Erythroblast (primary cell): ENCODE data around the gene PUDP.

Source experiments
- GATA1 ChIP-seq: IDR thresholded peaks from 2 replicates; pipeline ENCODE4 v1.6.1; 2011; ENCODE audit warnings: low read depth, mild to moderate bottlenecking, control low read depth, low read length, moderate library complexity
- POLR2A ChIP-seq: IDR thresholded peaks from 2 replicates; pipeline ENCODE4 v1.6.1; 2011; ENCODE audit warnings: mild to moderate bottlenecking, low read length

- TF ChIP-seq POLR2A = no peak
- TF ChIP-seq GATA1 = no peak
Observed at GRCh38 chrX:7025471-7025870, 122.5 kb downstream of the PUDP start.
